Right lobe of liver (tissue), 4 donors: ENCODE data around the gene HSPA1A.

Experiments
- CTCF ChIP-seq, 4 donors: fragments of 200-600 bp in 3 of 4; fragments of 450-650 bp in 1 of 4; IDR thresholded peaks; one replicate each; pipeline versions ENCODE4 v1.5.1 to v1.8.0; 2016 to 2022; ENCODE audit warnings: antibody characterized with exemption in 4 of 4, mild to moderate bottlenecking in 2 of 4
- POLR2A ChIP-seq: fragments of 450-650 bp; IDR thresholded peaks from one replicate; pipeline ENCODE4 v1.6.1; 2017; ENCODE audit warnings: antibody characterized with exemption, mild to moderate bottlenecking
- donor health status: DM: no; HTN: no; CAD: no.
- donor health status: DM: no; HTN: no; CAD: no.
- donor health status: DM: no; HTN: yes; CAD: no.

DNA sequence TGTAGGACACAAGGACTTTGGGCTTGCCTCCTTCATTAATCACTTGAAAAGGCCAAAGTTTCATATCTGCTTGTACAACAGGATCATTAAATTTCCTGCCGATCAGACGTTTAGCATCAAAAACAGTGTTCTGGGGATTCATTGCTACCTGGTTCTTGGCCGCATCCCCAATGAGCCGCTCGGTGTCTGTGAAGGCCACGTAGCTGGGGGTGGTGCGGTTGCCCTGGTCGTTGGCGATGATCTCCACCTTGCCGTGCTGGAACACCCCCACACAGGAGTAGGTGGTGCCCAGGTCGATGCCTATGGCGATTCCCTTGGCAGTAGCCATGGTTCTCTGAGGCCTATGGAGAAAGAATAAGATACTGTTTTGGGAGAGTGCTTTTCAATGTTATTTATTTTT is 3.7 kb upstream of the HSPA1A start:
- TF ChIP-seq CTCF (IDR thresholded peaks at IDR 0.05) (no peak), POLR2A (no peak)
